ENCODE results near the gene SNAP23.

SNAP23 gene

DNA sequence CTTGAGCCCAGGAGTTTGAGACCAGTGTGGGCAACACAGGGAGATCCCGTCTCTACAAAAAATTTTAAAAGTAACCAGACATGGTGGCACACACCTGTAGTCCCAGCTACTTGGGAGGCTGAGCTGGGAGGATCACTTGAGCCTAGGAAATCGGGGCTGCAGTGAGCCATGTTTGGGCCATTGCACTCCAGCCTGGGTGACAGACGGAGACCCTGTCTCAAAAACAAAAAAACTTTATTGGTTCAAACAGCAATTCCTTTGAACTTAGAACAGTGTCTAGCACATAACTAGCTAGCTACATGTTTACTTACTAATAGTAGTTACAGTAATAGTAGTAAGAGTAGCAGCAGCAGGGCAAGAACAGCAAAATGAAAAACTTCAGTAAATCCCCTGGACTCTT lies 63.3 kb downstream of the SNAP23 start:
- no peak for DNase-seq (ENCODE audit: low read depth in 2 of 2)

DNA sequence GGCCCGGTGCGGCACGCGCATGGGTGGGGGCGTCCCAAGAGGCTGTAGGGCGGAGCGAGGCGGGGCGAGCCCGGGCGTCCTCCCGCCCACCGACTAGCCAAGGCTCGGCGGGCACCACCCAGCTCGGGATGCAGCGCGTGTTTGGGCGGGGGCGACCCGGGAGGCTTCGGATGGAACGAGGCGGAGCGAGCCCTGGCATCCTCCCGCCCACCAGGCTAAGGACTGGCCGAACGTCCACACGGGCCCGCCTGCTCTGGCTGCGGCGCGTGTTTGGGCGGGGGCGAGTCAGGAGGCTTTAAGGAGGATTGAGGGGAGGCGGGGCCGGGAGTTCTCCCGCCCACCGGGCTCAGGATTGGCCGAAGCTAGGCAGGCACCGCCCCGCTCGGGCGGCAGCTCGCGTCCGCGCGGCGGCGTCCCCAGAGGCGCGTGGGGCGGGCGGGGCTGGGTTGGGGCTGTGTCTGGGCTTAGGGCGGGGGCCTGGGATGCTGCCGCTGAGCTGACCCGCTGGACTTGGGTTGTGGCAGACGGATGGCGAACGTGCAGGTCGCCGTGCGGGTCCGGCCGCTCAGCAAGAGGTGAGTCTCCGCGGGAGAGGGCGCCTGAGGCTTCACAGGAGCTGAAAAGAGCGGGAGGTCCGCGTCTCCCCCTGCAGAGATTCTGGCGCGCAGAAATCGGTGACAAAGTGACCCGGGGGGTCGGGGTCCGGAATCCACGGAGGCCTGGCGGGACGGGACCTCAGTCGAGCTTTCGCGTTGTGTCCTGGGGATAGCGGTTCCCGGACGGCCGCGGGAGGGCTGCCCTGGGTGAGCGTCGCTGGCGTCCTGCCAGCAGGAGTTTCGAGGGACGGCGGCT lies 80.0 kb downstream of the SNAP23 start, which contains the start of gene STARD9:
TSS of gene STARD9 (plus strand) at position 419 of the 852 bp plus-strand sequence. CDS start at position 529, 110 bp downstream.
- peak; percentile 91 to 92 for DNase-seq (ENCODE audit: low read depth in 2 of 2)

DNA sequence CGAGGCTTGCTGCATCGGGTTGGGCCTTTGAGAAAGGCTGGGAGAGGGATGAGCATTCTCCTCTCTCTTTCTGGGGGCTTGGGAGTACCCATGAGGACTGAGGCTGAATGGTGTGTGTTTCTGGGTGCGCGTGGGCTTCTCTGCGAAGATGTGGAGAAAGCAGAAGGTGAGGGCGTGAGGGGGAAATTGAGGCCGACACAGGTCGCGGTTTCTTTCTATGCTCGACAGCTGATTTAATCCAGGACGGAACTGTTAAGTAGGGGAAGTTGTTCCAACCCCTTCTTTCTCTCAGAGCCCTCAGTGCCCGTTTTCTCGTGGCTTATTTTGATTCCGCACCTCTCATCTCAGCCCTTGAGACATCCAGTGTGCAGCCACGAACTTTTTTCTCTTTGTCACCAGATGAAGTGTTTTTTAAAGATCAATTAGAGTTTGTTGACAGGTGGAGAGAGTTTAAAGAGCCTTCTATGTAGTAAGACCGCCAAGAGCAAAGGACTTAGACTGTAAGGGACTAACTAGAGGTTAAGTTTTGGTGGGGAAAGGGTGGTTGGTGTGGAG lies 80.7 kb downstream of the SNAP23 start:
- DNase-seq (ENCODE audit: low read depth in 2 of 2): no peak

DNA sequence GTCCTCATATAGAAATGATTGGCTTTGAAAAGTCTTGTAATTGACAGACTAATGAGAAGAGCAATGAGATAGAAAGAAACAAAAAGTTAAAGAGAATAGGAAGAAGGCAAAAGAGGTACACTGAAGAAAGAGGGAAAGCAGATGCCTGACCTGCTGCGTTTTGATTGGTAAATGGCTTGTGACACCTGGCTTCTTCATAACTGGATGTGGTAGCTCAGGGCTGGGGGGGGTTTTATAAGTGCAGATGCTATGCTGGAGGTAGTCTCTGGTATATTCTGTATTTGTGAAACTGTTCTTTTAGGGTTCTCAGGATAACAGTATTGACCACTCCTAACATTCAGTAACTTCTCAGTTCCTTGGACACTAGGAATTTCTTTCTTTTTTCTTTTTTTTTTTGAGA lies 81.3 kb downstream of the SNAP23 start:
- no peak for DNase-seq (ENCODE audit: low read depth in 2 of 2)

DNA sequence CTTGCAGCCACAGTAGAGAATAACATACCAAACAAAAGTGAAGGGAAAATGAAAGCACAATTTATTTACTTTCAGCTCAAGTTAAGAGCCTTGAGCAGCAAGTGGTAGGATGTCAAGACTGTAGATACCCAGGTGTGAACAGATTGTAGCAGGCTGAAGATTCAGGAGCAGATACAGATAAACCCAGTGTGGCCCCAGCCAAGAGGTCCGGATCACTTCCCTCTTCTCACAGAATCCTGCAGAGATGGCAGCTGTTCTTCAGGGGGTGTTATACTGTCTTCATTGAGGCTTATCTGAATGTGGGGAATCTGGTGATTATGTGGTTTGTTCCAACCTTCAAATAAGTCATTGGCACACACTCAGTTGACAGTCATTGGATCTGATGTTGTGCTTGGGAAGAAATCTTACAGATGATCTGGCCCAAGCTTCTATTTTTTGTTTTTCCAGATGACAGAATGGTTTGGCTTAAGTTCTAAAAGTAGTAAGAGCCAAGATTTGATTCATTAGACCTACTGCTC lies 82.1 kb downstream of the SNAP23 start:
- no peak for DNase-seq (ENCODE audit: low read depth in 2 of 2)

DNA sequence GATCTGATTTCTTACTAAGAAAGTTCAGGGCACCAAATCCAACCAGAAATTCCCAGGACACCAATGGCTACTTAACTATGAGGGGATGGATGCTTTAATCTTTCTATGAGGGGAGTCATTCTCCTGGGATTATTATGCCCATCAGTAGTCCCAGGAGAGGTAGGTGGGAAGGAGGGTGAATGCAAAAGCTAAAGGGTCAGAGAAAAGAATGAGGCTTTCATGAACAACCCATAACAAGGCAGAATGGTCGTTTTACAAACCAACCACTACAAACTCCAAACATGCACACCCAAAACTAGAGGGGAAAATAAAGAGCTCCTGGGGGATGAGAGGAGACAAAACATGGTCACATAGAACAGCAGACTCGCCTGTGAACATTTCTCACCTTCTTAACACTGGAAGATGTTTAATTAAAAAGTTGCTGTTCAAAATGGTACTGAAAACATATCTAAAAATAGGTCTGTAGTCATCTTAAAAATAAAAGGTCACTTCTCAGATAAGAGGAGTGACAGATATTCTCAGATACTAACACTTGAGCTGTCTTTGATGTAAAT lies 83.6 kb downstream of the SNAP23 start:
- no peak for DNase-seq (ENCODE audit: low read depth in 2 of 2)

DNA sequence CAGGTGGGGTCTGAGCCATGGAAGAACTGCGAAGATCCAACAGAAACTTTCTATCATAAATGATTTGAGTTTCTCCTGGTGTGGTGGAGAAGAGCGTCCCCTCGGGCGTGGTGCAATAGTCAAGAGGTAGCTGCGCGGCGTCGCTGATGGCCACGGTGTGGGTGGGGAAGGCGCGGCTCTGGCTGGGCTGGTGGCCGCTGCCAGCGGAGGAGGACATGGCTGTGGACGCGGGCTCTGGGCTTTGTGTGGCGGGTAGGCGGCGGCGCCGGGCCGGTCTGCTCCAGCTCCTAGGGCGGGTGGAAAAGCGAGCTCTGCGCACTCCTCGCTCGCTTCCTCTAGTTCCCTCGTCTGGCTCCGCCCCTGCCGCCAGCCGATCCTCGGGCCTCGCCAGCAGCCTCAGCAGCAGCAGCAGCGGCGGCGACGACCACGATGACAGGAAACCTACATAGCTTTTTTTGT lies 85.9 kb downstream of the SNAP23 start:
- peak; percentile 61 to 64 for DNase-seq (ENCODE audit: low read depth in 2 of 2)
